Measurements from ENCODE around the gene FZD10.

The FZD10 gene

DNA sequence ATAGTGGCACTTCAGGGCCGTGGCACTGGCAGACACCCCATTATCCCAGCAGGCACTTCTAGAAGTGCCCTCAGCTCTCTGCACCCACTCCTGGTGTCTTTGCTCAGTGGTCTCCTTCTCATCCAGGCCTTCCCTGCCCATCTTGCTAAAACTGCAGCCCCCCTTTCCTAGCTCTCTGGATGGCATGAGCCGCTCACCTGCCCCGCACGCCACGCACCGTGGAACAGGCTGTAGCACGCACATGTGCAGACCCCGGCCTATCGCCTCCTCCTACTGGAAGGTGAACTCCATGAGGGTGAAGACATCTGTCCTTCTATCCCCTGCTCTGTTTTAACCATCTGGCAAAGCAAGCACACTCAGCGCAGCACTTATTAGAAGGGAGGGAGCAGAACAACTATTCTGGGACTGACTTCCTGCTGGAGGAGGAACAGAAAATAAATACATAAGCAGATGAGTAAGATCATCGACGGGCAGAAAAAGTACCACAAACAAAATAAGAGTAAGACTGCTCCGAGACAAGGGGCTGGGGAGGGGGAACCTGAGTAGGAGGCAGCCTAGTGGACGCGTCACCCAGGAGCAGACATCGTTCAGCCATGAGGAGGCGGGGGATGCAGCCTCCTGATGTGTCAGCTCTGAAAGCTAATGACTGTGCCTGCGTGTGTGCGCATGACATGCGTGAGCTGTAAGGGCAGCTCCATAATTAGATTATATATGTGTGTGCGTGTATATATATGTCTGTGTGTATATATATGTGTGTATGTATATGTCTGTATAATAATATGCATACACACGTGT is 7.8 kb upstream of the FZD10 start:
- no peak for DNase-seq (ENCODE audit: low read depth in 2 of 2)

DNA sequence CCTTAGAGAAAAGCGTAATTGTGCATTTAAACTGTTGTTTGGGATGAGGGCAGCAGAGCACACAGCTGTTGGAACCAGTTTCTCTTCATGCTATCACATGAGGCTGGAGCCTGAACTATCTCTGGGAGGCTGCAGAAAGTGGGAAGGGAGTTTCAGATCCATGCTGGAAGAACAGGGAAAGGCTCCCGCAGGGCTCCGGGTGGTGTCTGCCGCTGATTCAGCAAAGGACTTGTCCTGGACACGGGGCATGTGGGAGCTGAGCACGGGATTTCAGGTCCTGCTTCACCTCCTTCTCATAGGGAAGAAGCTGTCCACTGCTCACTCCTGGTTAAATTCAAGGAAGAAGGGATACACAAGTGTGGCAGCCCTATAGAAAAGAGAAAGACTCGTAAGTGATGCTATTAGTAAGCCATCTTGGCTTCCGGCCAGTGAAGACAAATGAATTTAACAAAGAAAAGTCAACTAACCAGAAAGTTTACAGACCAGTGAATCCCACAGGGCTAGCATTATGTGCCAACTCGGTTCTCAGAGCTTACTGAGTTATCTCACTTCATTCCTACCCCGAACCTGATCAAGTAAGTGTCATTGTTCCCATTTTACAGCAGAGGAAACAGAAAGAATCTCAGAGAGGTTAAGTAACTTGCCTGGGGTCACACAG is 6.7 kb upstream of the FZD10 start:
- no peak for DNase-seq (ENCODE audit: low read depth in 2 of 2)

DNA sequence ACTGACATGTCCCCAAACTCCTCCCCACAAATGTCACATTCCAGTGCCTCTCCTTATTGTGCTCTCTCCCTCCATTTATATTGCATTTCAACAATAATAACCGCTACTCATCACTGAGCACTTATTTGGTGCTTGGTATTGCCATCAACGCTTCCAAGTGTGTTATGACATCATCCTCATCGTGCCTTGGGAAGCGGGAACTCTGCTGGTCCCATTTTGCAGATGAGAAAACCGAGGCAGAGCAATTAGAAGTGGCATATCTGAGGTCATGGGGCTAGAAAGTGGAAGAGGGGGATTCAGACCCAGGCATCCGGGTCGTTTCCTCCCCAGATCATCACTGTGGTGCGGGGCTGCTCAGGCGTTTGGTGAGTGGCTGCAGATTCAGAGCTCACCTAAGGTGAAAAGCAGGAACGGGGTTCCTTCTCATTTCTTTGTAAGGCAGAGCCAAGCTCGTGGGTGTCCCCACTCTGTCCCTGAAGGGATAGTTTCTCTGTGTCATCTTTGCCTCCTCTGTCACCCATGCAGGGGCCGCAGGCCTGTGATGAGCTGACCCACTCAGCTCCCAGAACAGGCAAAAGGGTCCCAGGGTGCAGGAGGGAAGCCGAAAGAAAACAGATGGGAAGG is 5.5 kb upstream of the FZD10 start:
- DNase-seq (ENCODE audit: low read depth in 2 of 2) = no peak

DNA sequence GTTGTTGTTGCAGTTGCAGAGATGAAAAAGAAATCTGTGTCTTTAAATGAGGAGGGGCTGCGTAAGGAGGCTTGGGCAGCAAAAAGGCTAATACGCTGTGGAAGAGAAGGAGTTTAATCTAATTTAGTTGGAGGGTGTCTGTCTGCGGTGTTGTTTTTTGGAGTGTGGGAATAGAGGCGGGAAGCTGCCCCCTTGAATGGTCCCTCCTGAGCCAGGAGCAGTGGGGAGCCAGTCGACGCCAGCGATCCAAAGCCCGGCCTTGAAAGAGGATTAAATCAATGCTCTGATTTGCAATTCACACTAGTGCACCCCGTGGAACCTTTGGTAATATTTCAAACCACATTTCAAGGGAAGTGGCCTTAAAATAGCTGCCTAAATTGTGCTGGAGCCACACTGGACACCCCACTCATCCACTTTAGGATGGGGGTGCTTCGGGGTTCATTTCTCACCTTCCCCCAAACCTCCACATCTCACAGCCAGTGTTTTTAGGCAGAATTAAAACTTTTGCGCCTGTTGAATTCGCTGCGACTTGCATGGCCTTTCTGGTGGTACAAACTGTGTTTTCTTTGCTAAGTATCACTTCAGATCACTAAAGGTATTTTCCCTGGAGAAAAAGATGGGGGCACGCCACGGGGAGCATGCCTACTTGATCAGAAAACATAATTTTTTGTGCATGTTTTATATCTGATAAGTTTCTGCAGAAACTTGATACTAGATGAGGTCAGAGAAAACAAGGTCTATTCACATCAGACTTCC is 4.1 kb upstream of the FZD10 start:
- DNase-seq (ENCODE audit: low read depth in 2 of 2) = no peak

DNA sequence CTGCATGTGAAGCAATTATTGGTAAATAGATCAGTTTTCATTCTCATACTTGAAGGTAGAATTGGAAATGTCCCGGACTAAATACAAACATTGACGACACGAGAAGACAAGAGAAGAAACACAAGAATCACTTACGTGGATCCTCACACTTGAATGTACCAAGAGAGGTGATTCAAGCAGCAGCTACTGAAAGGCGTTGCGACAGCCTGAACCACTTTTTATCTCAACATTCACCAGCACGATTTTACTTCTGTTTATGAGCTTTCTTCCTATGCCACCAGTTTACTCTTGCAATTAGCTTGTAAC is 3.6 kb upstream of the FZD10 start:
- DNase-seq (ENCODE audit: low read depth in 2 of 2) = no peak

DNA sequence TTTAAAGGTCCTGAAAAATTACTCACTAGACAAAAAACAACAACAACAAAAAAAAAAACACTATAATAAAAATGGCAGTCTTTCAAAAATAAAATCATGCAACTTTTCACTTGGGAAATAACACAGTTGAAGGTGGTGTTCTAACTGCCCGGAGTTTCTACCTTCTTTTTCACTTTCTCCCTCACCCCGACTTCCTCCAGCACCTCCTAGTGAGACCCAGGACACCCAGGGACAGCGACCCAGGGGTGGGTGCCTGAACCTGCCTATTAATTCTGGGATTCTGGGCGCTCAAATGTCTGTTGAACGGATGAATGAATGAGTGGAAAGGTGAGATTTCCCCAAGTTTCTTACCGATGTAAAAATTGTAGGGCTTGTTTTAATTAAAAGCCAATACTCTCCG is 2.0 kb upstream of the FZD10 start:
- no peak for DNase-seq (ENCODE audit: low read depth in 2 of 2)

DNA sequence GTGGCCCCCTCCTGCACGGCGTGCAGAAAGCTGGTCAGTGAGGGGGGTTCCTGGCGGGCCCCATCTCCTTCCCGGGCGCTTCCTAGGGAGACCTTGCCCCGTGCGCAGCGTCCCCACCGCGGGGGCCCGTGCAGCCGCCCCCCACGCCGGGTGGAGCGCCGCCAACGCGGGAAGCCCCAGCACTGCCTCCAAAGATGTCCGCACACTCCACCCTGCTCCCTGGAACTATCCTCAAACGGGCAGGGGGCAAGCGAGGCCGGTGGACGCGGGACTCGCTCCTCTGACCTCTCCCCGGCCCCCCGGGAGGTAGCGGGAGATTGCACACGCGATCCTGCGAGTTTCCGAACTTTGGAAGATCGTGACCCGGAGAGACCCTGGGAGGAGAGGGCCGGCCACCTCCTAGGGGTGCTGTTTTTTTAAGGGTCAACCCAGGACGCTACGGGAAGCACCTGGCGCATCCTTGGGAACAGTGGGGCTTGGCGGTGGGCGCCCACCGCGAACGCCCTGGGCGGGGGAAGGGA is 1.5 kb upstream of the FZD10 start:
- no peak for DNase-seq (ENCODE audit: low read depth in 2 of 2)

DNA sequence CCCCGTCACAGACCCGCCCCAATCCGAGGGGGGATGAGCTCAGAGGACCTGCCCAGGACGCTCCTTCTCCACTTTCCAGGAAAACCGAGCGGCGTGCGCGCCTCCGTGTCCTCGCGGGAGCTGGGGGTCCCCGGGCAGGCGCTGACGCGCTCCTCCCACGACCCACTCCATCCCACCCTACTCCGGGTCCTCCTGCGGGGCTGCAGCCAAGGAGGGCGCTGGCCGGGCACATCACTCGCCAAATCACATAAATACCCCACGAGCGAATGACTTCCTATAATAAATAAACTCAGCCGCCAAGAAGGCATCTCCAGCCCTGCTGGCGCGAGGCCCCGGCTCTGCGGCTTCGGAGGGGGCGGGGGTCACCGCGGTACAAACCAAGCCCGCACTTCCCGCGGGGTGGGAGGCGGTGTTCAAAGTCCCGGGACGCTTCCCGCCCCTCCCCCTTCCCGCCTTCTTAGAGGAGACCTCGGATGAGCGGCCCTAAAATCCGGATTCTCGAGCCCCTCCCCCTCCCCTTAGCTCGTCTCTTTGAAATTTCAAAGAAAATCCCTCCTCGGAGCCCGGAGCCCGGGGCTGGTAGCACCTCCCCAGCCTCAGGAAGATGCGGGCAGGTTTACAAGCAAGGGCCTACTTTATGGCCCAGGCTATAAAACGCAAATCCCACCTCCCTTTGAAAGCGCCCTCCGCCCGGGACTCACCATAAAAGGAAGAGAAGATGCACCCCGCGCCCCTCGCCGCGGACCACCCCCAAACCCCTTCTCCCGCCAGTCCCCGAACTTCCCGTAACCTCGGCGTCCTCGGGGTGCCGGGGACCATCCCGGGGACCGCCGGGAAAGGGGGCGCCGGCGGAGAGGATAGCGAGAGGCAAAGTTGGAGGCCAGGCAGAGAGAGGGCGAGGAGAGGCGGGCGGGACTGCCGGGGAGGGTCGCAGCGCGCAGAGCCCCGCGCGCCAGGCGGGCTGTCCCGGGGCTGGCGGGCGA is 712 bp upstream of the FZD10 start:
- DNase-seq (ENCODE audit: low read depth in 2 of 2) = no peak

DNA sequence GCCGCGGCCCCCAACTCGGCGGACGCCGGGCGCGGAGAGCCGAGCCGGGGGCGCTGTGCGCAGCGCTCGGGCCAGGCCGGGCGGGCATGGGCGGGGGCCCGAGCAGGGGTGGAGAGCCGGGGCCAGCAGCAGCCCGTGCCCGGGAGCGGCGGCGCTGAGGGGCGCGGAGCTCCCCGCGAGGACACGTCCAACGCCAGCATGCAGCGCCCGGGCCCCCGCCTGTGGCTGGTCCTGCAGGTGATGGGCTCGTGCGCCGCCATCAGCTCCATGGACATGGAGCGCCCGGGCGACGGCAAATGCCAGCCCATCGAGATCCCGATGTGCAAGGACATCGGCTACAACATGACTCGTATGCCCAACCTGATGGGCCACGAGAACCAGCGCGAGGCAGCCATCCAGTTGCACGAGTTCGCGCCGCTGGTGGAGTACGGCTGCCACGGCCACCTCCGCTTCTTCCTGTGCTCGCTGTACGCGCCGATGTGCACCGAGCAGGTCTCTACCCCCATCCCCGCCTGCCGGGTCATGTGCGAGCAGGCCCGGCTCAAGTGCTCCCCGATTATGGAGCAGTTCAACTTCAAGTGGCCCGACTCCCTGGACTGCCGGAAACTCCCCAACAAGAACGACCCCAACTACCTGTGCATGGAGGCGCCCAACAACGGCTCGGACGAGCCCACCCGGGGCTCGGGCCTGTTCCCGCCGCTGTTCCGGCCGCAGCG is 639 bp downstream of the FZD10 start:
- no peak for DNase-seq (ENCODE audit: low read depth in 2 of 2)

DNA sequence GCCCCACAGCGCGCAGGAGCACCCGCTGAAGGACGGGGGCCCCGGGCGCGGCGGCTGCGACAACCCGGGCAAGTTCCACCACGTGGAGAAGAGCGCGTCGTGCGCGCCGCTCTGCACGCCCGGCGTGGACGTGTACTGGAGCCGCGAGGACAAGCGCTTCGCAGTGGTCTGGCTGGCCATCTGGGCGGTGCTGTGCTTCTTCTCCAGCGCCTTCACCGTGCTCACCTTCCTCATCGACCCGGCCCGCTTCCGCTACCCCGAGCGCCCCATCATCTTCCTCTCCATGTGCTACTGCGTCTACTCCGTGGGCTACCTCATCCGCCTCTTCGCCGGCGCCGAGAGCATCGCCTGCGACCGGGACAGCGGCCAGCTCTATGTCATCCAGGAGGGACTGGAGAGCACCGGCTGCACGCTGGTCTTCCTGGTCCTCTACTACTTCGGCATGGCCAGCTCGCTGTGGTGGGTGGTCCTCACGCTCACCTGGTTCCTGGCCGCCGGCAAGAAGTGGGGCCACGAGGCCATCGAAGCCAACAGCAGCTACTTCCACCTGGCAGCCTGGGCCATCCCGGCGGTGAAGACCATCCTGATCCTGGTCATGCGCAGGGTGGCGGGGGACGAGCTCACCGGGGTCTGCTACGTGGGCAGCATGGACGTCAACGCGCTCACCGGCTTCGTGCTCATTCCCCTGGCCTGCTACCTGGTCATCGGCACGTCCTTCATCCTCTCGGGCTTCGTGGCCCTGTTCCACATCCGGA is 1.4 kb downstream of the FZD10 start:
- DNase-seq (ENCODE audit: low read depth in 2 of 2) = no peak

DNA sequence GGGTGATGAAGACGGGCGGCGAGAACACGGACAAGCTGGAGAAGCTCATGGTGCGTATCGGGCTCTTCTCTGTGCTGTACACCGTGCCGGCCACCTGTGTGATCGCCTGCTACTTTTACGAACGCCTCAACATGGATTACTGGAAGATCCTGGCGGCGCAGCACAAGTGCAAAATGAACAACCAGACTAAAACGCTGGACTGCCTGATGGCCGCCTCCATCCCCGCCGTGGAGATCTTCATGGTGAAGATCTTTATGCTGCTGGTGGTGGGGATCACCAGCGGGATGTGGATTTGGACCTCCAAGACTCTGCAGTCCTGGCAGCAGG is 1.9 kb downstream of the FZD10 start:
- DNase-seq (ENCODE audit: low read depth in 2 of 2) = no peak

DNA sequence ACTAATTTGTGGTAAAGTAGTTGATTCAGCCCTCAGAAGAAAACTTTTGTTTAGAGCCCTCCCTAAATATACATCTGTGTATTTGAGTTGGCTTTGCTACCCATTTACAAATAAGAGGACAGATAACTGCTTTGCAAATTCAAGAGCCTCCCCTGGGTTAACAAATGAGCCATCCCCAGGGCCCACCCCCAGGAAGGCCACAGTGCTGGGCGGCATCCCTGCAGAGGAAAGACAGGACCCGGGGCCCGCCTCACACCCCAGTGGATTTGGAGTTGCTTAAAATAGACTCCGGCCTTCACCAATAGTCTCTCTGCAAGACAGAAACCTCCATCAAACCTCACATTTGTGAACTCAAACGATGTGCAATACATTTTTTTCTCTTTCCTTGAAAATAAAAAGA is 2.7 kb downstream of the FZD10 start:
- DNase-seq (ENCODE audit: low read depth in 2 of 2) = no peak

DNA sequence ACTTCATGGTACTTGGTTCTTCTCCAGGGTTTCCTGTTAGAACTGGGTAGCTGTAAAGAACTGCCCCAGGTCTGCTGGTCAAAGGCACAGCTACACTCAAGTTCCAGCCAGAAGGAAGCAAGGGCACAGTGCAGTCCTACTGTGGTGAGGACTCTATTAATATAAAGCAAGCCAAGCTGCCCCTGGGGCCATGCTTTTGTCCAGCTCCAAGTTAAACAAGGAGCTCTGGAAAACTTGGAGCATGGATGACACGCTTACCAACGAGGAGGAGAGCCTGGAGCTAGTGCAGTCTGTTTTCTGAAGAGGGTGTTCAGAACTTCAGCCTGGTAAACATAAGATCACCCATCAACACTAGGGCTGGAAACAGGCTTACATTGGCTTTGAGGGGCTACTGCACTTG is 4.0 kb downstream of the FZD10 start:
- DNase-seq (ENCODE audit: low read depth in 2 of 2) = no peak

DNA sequence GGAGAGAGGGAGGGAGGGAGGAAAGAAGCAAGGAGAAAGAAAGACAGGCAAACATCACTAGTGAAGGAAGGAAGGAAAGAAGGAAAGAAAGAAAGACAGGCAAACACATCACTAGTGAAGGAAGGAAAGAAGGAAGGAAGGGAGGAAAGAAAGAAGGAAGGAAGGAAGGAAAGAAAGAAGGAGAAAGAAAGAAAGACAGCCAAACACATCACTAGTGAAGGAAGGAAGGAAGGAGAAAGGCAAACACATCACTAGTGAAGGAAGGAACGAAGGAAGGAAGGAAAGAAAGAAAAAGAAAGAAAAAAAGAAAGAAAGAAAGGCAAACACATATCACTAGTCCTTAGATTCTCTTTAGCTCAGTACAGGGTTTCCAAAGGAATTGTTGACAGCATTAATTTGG is 5.3 kb downstream of the FZD10 start:
- DNase-seq (ENCODE audit: low read depth in 2 of 2) = no peak

DNA sequence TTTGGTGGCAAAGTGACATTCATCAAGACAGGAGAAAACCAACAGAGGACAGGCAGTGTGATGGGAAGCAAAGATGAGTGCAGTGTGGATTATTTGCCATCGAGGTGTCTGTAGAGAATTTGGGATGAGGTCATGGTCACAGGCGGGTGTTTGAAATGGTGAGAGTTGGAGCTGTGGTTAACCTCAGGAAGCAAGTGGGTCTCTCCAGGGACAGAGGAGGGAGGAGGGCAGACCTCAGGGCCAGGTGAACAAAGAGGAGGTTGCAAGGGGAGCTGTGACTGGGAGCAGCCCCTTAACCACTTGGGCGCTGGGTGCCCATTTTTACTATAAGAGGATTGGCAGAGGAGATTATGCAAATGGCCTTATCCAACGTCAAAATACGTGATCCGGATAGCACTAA is 7.0 kb downstream of the FZD10 start:
- DNase-seq (ENCODE audit: low read depth in 2 of 2) = no peak

DNA sequence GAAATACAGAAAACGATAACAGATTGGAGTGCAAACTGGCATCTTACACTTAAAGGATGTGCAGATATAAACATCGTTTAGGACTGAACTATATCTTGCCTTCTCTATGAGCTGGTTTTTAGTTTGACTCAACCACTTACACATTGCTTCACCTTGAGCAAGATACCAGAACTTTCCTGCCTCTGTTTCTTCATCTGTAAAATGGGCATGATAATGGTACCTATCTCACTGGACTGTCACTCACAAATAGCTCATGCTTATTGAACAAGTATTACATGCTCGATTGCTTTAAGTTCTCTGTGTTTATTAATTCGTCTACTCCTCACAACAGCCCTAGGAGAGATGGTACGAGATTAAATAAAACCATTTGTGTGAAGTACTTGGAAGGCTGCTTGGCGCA is 7.7 kb downstream of the FZD10 start:
- no peak for DNase-seq (ENCODE audit: low read depth in 2 of 2)

DNA sequence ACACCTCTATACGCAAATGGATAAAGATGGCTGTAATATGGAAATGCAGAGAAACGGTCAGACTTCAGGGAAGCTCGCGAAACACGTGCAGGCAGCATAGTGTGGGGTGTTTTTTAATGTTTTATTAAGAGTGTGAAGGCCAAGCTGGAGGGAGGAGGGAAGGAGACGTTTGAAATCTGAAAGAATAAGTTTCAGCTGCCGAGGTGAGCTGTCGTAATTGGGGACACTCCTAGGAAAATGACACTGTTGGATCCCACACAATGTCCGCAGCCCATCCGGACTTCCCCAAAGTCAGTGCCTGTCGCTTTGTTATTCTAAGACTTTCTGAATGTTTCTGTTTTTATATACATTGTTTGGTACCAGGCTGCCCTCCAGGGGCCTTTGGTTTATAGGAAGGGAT is 8.3 kb downstream of the FZD10 start:
- no peak for DNase-seq (ENCODE audit: low read depth in 2 of 2)

DNA sequence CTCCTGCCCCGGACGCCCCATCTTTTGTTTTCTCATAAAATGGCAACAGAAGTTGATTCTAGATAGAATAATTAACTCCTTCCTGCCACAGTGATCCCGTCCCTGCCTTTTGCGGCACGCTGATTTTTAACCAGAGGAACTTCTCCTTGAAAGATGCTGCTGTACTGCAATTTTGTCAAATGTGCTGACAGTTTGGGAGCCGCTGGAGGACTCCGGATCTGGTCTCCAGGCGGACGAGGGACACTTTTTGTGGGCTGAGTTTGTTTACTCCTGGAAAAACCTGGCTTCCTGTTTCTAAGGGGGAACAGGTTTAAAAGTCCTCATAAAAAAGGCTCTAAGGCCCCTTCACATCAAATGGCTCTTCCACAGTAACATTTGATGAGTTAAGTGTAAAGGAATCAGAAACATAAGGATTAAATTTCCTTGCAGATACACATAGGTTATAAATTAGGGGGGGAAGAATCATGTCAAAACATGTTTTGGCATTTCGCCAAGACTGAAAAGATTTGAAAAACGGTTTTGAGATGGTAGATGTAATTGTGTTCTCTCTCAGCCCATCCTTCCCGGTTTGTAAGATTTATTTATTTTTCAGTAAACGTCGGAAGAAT is 15.5 kb downstream of the FZD10 start:
- DNase-seq (ENCODE audit: low read depth in 2 of 2) = no peak

DNA sequence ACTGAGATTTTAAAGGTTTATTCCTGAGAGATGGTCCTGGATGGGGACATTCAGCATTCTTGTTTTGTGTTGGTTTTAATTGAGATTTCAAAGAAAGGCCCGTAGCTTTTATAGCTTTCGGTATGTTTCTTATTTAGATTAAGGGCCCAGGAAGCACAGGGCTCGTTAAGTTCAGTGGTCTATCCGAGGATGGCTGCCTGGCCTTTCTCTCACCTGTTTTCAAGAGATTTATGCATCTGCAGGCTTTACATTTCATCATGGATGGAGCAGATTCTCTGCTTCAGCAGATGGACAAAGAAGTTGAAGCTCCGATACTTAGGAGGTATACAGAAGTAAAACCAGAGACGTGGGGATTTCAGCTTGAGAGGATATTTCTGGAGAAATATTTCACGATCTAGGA is 16.0 kb downstream of the FZD10 start:
- no peak for DNase-seq (ENCODE audit: low read depth in 2 of 2)

DNA sequence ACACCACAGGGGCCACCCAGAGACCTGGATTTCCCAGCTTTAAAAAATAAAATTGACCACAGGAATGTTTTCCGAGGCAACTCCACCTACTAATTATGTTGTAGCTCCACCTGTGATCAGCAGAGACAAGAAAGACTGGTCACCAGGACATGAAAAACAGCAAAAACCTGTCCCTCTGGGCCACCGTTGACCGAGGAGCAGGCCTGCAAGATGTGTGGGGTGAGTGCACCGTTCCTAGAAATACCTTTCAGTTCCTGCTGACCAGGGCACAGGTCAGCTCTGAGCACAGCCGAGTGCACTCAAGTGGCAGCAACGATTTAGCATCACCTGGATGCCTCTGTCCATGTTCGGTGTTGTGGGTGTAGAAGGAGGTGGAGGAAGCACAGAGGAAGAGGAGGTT is 16.9 kb downstream of the FZD10 start:
- DNase-seq (ENCODE audit: low read depth in 2 of 2) = no peak

All from stimulated activated CD4-positive, alpha-beta T cell treated with anti-CD3 and anti-CD28 coated beads, Interleukin-1b, Interleukin-23, amount 100 ng/mL, for 1 hour (primary cell).